HEK293 (cell line): ENCODE data around the gene CDC26.

Experiments
- CTCF ChIA-PET: fragments of 350-600 bp; formaldehyde crosslinking; extraction: SDS; loops from one replicate; lab custom pipeline; 2021; ENCODE audit warnings: antibody characterized with exemption; lab: Yijun Ruan, JAX
- POLR2A ChIA-PET: fragments of 300-600 bp; formaldehyde crosslinking; extraction: SDS; loops from one replicate; lab custom pipeline; 2020; ENCODE audit warnings: antibody characterized with exemption, inconsistent platforms; lab: Yijun Ruan, JAX
- H3K27ac ChIP-seq: fragments of 200-500 bp; sonication (Bioruptor generic); 2 replicates; pipeline ENCODE4 v1.5.1; 2014; ENCODE audit warnings: low read depth, low read length, control low read depth, inconsistent platforms; ENCODE audit errors: extremely low read depth
- H3K36me3 ChIP-seq, 2 experiments: fragments of 200-500 bp in 1 of 2; sonication (Bioruptor generic) in 1 of 2; 1 replicate in 1 of 2; 2 replicates in 1 of 2; pipeline ENCODE4 v1.5.1; 2014 to 2017; ENCODE audit warnings: inconsistent platforms in 2 of 2, low read length in 2 of 2; ENCODE audit not compliant: control insufficient read depth in 2 of 2, insufficient read depth in 1 of 2
- H3K4me1 ChIP-seq: fragments of 200-500 bp; sonication (Bioruptor generic); 2 replicates; pipeline ENCODE4 v1.5.1; 2014; ENCODE audit warnings: mild to moderate bottlenecking, low read length, inconsistent platforms; ENCODE audit not compliant: control insufficient read depth, insufficient read depth
- H3K4me3 ChIP-seq: 2 replicates; pipeline ENCODE4 v1.5.1; 2011; ENCODE audit warnings: low read depth, mild to moderate bottlenecking, control low read depth, low read length, moderate library complexity
- H3K9me3 ChIP-seq: fragments of 200-500 bp; sonication (Bioruptor generic); 2 replicates; pipeline ENCODE4 v1.5.1; 2014; ENCODE audit warnings: low read depth, low read length, inconsistent platforms; ENCODE audit not compliant: control insufficient read depth, insufficient read depth
- GLIS1 ChIP-seq: fragments of 450-650 bp; formaldehyde crosslinking; IDR thresholded peaks from 2 replicates; pipeline ENCODE4 v1.5.1; 2016; ENCODE audit warnings: missing biosample characterization, missing genetic modification characterization
- GLIS2 ChIP-seq: fragments of 450-650 bp; formaldehyde crosslinking; IDR thresholded peaks from 2 replicates; pipeline ENCODE4 v1.5.1; 2016; ENCODE audit warnings: missing biosample characterization, missing genetic modification characterization
- HOXD13 ChIP-seq: sonication (generic); formaldehyde crosslinking; IDR thresholded peaks from 2 replicates; pipeline ENCODE4 v1.8.0; 2022; ENCODE audit warnings: missing genetic modification reagents, borderline replicate concordance
- INSM2 ChIP-seq: fragments of 450-650 bp; formaldehyde crosslinking; IDR thresholded peaks from 2 replicates; pipeline ENCODE4 v1.5.1; 2016; ENCODE audit warnings: missing biosample characterization, missing genetic modification characterization
- MYNN ChIP-seq: fragments of 450-650 bp; formaldehyde crosslinking; IDR thresholded peaks from 2 replicates; pipeline ENCODE4 v1.5.1; 2016; ENCODE audit warnings: missing biosample characterization, missing genetic modification characterization, borderline replicate concordance
- ZBTB48 ChIP-seq: fragments of 450-650 bp; formaldehyde crosslinking; IDR thresholded peaks from 2 replicates; pipeline ENCODE4 v1.5.1; 2016; ENCODE audit warnings: missing biosample characterization, missing genetic modification characterization
- ZFP3 ChIP-seq: fragments of 450-650 bp; formaldehyde crosslinking; IDR thresholded peaks from 2 replicates; pipeline ENCODE4 v1.5.1; 2016; ENCODE audit warnings: low read depth, missing biosample characterization, missing genetic modification characterization
- ZFP41 ChIP-seq: fragments of 450-650 bp; formaldehyde crosslinking; IDR thresholded peaks from 2 replicates; pipeline ENCODE4 v1.5.1; 2016; ENCODE audit warnings: missing biosample characterization, missing genetic modification characterization, borderline replicate concordance
- ZNF132 ChIP-seq: fragments of 450-650 bp; formaldehyde crosslinking; IDR thresholded peaks from 2 replicates; pipeline ENCODE4 v1.5.1; 2017; ENCODE audit warnings: missing biosample characterization, missing genetic modification characterization, borderline replicate concordance
- ZNF148 ChIP-seq: fragments of 450-650 bp; formaldehyde crosslinking; IDR thresholded peaks from 2 replicates; pipeline ENCODE4 v1.5.0; 2017; ENCODE audit warnings: missing biosample characterization, missing genetic modification characterization, borderline replicate concordance
- ZNF169 ChIP-seq: fragments of 450-650 bp; formaldehyde crosslinking; IDR thresholded peaks from 2 replicates; pipeline ENCODE4 v1.5.1; 2016; ENCODE audit warnings: missing biosample characterization, missing genetic modification characterization
- ZNF174 ChIP-seq: fragments of 450-650 bp; formaldehyde crosslinking; IDR thresholded peaks from 2 replicates; pipeline ENCODE4 v1.5.0; 2017; ENCODE audit warnings: missing biosample characterization, mild to moderate bottlenecking, missing genetic modification characterization
- ZNF175 ChIP-seq: fragments of 450-650 bp; formaldehyde crosslinking; IDR thresholded peaks from 2 replicates; pipeline ENCODE4 v1.5.1; 2016; ENCODE audit warnings: missing biosample characterization, missing genetic modification characterization
- ZNF19 ChIP-seq: fragments of 450-650 bp; formaldehyde crosslinking; IDR thresholded peaks from 2 replicates; pipeline ENCODE4; 2016; ENCODE audit warnings: missing biosample characterization, missing genetic modification characterization, low read depth
- ZNF239 ChIP-seq: fragments of 450-650 bp; formaldehyde crosslinking; IDR thresholded peaks from 2 replicates; pipeline ENCODE4 v1.5.1; 2016; ENCODE audit warnings: missing biosample characterization, missing genetic modification characterization
- ZNF292 ChIP-seq: fragments of 450-650 bp; formaldehyde crosslinking; IDR thresholded peaks from 2 replicates; pipeline ENCODE4 v1.5.1; 2016; ENCODE audit warnings: low read depth, missing biosample characterization, missing genetic modification characterization, borderline replicate concordance
- ZNF398 ChIP-seq: fragments of 450-650 bp; formaldehyde crosslinking; IDR thresholded peaks from 2 replicates; pipeline ENCODE4 v1.5.1; 2017; ENCODE audit warnings: missing biosample characterization, missing genetic modification characterization
- ZNF404 ChIP-seq: fragments of 450-650 bp; formaldehyde crosslinking; IDR thresholded peaks from 2 replicates; pipeline ENCODE4 v1.5.1; 2017; ENCODE audit warnings: missing biosample characterization, missing genetic modification characterization
- ZNF473 ChIP-seq: fragments of 450-650 bp; formaldehyde crosslinking; IDR thresholded peaks from 2 replicates; pipeline ENCODE4 v1.5.1; 2017; ENCODE audit warnings: missing biosample characterization, missing genetic modification characterization
- ZNF514 ChIP-seq: fragments of 450-650 bp; formaldehyde crosslinking; IDR thresholded peaks from 2 replicates; pipeline ENCODE4 v1.5.1; 2016; ENCODE audit warnings: missing biosample characterization, missing genetic modification characterization
- ZNF530 ChIP-seq: fragments of 450-650 bp; formaldehyde crosslinking; IDR thresholded peaks from 2 replicates; pipeline ENCODE4 v1.5.1; 2016; ENCODE audit warnings: low read depth, missing biosample characterization, missing genetic modification characterization
- ZNF610 ChIP-seq: fragments of 450-650 bp; formaldehyde crosslinking; IDR thresholded peaks from 2 replicates; pipeline ENCODE4 v1.5.1; 2016; ENCODE audit warnings: missing biosample characterization, missing genetic modification characterization, borderline replicate concordance
- ZSCAN5A ChIP-seq: fragments of 450-650 bp; formaldehyde crosslinking; IDR thresholded peaks from 2 replicates; pipeline ENCODE4 v1.5.1; 2016; ENCODE audit warnings: missing biosample characterization, missing genetic modification characterization
- TF ChIP-seq, protein P1 (sequence below): fragments of 450-650 bp; formaldehyde crosslinking; IDR thresholded peaks from 2 replicates; pipeline ENCODE4 v1.5.1; 2016; ENCODE audit warnings: missing biosample characterization, missing genetic modification characterization
- TF ChIP-seq, protein P2 (sequence below): fragments of 450-650 bp; formaldehyde crosslinking; IDR thresholded peaks from 2 replicates; pipeline ENCODE4 v1.5.1; 2016; ENCODE audit warnings: missing biosample characterization, missing genetic modification characterization

The CDC26 gene

DNA sequence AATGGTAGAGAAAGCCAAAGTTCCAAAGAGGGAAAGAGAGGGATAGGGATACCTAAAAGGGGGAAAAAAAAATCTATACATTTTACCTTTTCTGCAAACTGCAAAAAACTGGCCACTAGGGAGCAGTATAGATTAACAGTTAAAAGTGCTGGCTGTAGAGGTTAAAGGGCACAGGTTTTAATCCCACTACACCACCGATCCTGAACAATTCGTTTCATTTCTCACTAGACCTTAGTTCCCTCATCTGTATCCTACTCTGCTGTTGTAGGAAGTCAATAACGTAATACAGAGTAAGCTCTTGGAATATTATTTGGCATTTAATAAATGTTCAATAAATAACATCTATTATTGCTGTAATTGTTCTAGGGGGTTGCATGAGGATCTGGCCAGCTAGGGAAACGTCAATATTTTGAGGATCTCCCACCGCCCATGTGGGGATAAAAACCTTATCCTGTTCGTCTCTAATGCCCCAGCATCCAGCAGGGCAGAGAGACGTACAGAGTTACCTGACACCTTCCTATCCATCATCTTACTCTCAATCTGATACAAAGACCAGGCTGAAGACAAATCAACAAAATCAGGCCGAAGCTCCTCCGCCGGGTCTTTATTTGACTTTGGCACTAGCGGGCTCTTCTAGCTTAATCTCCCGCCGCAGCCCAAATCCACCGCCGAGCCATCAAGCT lies 757 bp downstream of the CDC26 start (continued):
- TF ChIP-seq ZNF148, result no peak
- no peak for TF ChIP-seq INSM2 (tag by site-specific recombination)
- TF ChIP-seq ZNF132 (tag by site-specific recombination), result no peak
- TF ChIP-seq ZNF398 (tag by site-specific recombination), result no peak
- no peak for TF ChIP-seq ZNF169 (tag by site-specific recombination)
- no peak for TF ChIP-seq ZNF239 (tag by site-specific recombination)
- TF ChIP-seq HOXD13 (CRISPR knock-in tag), result no peak
- no peak for TF ChIP-seq GLIS2 (tag by site-specific recombination)
- TF ChIP-seq, protein P1, sequence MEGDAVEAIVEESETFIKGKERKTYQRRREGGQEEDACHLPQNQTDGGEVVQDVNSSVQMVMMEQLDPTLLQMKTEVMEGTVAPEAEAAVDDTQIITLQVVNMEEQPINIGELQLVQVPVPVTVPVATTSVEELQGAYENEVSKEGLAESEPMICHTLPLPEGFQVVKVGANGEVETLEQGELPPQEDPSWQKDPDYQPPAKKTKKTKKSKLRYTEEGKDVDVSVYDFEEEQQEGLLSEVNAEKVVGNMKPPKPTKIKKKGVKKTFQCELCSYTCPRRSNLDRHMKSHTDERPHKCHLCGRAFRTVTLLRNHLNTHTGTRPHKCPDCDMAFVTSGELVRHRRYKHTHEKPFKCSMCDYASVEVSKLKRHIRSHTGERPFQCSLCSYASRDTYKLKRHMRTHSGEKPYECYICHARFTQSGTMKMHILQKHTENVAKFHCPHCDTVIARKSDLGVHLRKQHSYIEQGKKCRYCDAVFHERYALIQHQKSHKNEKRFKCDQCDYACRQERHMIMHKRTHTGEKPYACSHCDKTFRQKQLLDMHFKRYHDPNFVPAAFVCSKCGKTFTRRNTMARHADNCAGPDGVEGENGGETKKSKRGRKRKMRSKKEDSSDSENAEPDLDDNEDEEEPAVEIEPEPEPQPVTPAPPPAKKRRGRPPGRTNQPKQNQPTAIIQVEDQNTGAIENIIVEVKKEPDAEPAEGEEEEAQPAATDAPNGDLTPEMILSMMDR (tag by site-specific recombination), result peak; percentile 21
- no peak for TF ChIP-seq ZSCAN5A (tag by site-specific recombination)

- Histone ChIP-seq H3K27ac (no peak overlapping the region), H3K36me3 (peaks cover 17 to 71% of the 10 kb centered on the region in 2 experiments), H3K4me1 (0 out of 2 replicates have a peak, but pooled peaks cover 3% of the 10 kb centered on the region), H3K4me3 (no peak overlapping the region), H3K9me3 (no peaks in the 10 kb centered on the region)
- POLR2A ChIA-PET, result interaction anchor here (1.0 kb wide), 1 partner anchor 140 kb away, joined by 3 read pairs; the partner anchor contains the start of genes C9orf43 and POLE3
- CTCF ChIA-PET, result interaction anchor here (0.5 to 1.2 kb wide), 4 partner anchors 42 to 385 kb away, joined by 3 to 6 read pairs (median 4); no protein-coding TSS in a partner anchor
- TF ChIP-seq ZNF530 (tag by site-specific recombination) (no peak), MYNN (tag by site-specific recombination) (no peak), ZNF292 (tag by site-specific recombination) (no peak), ZNF610 (tag by site-specific recombination) (no peak), ZNF473 (tag by site-specific recombination) (no peak), ZBTB48 (no peak), GLIS1 (no peak), ZNF19 (tag by site-specific recombination) (no peak), ZNF174 (tag by site-specific recombination) (no peak), ZFP3 (tag by site-specific recombination) (no peak), ZFP41 (tag by site-specific recombination) (no peak), ZNF514 (no peak), ZNF175 (tag by site-specific recombination) (no peak), ZNF404 (tag by site-specific recombination) (no peak)
- TF ChIP-seq, protein P2, sequence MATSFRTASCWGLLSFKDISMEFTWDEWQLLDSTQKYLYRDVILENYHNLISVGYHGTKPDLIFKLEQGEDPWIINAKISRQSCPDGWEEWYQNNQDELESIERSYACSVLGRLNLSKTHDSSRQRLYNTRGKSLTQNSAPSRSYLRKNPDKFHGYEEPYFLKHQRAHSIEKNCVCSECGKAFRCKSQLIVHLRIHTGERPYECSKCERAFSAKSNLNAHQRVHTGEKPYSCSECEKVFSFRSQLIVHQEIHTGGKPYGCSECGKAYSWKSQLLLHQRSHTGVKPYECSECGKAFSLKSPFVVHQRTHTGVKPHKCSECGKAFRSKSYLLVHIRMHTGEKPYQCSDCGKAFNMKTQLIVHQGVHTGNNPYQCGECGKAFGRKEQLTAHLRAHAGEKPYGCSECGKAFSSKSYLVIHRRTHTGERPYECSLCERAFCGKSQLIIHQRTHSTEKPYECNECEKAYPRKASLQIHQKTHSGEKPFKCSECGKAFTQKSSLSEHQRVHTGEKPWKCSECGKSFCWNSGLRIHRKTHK (tag by site-specific recombination), result no peak
Measured at GRCh38 chr9:113269871-113270270, 5.5 kb downstream of the CDC26 start.
